GM19351 (cell line): ENCODE measurements around the gene TGDS.

Source experiments
- ATAC-seq: cut with Tn5 transposase; IDR thresholded peaks from one replicate; pipeline ENCODE4 v1.9.1; 2021; ENCODE audit warnings: mild to moderate bottlenecking, moderate library complexity; ENCODE audit not compliant: unreplicated experiment

The TGDS gene

GRCh38 chr13:94601446-94602431 lies 5.8 kb upstream of the TGDS start, which contains the start of gene GPR180:
Gene GPR180 (plus strand): TSS chr13:94601857. CDS start chr13:94601928, 71 bp downstream.
- ATAC-seq: peak; percentile 98

- ATAC-seq: no peak
These were observed 3.9 kb upstream of the TGDS start for GRCh38 chr13:94599877-94600276.

GRCh38 chr13:94598281-94598680 lies 2.3 kb upstream of the TGDS start:
- ATAC-seq: no peak

- ATAC-seq: no peak
These were observed 621 bp upstream of the TGDS start for GRCh38 chr13:94596575-94596971.

- peak; percentile 55 for ATAC-seq
These were observed 677 bp downstream of the TGDS start for GRCh38 chr13:94595001-94595949.

GRCh38 chr13:94590744-94591143 lies 5.2 kb downstream of the TGDS start:
- ATAC-seq: no peak

- no peak for ATAC-seq
These were observed 7.4 kb downstream of the TGDS start for GRCh38 chr13:94588541-94588940.

GRCh38 chr13:94586371-94586770 lies 9.6 kb downstream of the TGDS start:
- no peak for ATAC-seq

- ATAC-seq: no peak
These were observed 10.3 kb downstream of the TGDS start for GRCh38 chr13:94585543-94586101.

GRCh38 chr13:94583926-94584325 lies 12.0 kb downstream of the TGDS start:
- no peak for ATAC-seq

GRCh38 chr13:94579063-94579462 lies 16.9 kb downstream of the TGDS start:
- no peak for ATAC-seq

GRCh38 chr13:94569615-94570014 lies 26.3 kb downstream of the TGDS start:
- ATAC-seq: no peak

- no peak for ATAC-seq
These were observed 27.5 kb downstream of the TGDS start for GRCh38 chr13:94568443-94568842.

- ATAC-seq: no peak
These were observed 28.4 kb downstream of the TGDS start for GRCh38 chr13:94567581-94567980.

- no peak for ATAC-seq
These were observed 34.8 kb downstream of the TGDS start for GRCh38 chr13:94561126-94561525.

GRCh38 chr13:94560116-94560515 lies 35.8 kb downstream of the TGDS start:
- no peak for ATAC-seq

- no peak for ATAC-seq
These were observed 36.6 kb downstream of the TGDS start for GRCh38 chr13:94559222-94559795.

GRCh38 chr13:94558716-94559115 lies 37.2 kb downstream of the TGDS start:
- no peak for ATAC-seq

GRCh38 chr13:94557684-94558235 lies 38.2 kb downstream of the TGDS start:
- no peak for ATAC-seq

GRCh38 chr13:94556621-94557020 lies 39.3 kb downstream of the TGDS start:
- no peak for ATAC-seq
